ENCODE measurements around the gene ZNF697.

The ZNF697 gene

GRCh38 chr1:119632841-119633240 lies 15.2 kb downstream of the ZNF697 start:
- no peaks in the 10 kb centered on the region for H3K9me2 ChIP-seq (replicated peaks; ENCODE audit: insufficient read depth, low read length)
- H3K9ac ChIP-seq (ENCODE audit: low read length): no peak overlapping the region
- H3K4me2 ChIP-seq (ENCODE audit: low read depth, low read length, poor library complexity, severe bottlenecking): no peak overlapping the region
- H3K36me3 ChIP-seq (ENCODE audit: low read length): no peaks in the 10 kb centered on the region
- H3K4me3 ChIP-seq (ENCODE audit: insufficient read depth, low read length, poor library complexity, severe bottlenecking): no peak overlapping the region
- H3K79me2 ChIP-seq (ENCODE audit: insufficient read depth, low read length): no peaks in the 10 kb centered on the region
- no peaks in the 10 kb centered on the region for H3F3A ChIP-seq (ENCODE audit: insufficient read depth)
- H2AFZ ChIP-seq (ENCODE audit: low read depth, low read length, severe bottlenecking): no peak overlapping the region
- no peaks in the 10 kb centered on the region for H3K9me3 ChIP-seq (ENCODE audit: insufficient read depth, low read length)
- no peaks in the 10 kb centered on the region for H3K27me3 ChIP-seq (ENCODE audit: low read length)
- no peak overlapping the region for H3K27ac ChIP-seq (ENCODE audit: low read depth, low read length)
- TF ChIP-seq CTCF (IDR thresholded peaks at IDR 0.05; ENCODE audit: insufficient read depth, low read length, poor library complexity, severe bottlenecking): no peak
- no peak for TF ChIP-seq EZH2phosphoT487 (conservative IDR thresholded peaks at IDR 0.05; ENCODE audit: low read length)
- no peaks in the 10 kb centered on the region for H4K20me1 ChIP-seq (ENCODE audit: low read depth, low read length)

GRCh38 chr1:119632103-119632490 lies 16.0 kb downstream of the ZNF697 start:
- H2AFZ ChIP-seq (ENCODE audit: low read depth, low read length, severe bottlenecking): no peak overlapping the region
- no peak overlapping the region for H3K4me2 ChIP-seq (ENCODE audit: low read depth, low read length, poor library complexity, severe bottlenecking)
- H3F3A ChIP-seq (ENCODE audit: insufficient read depth): no peaks in the 10 kb centered on the region
- no peaks in the 10 kb centered on the region for H3K36me3 ChIP-seq (ENCODE audit: low read length)
- H3K9me3 ChIP-seq (ENCODE audit: insufficient read depth, low read length): no peaks in the 10 kb centered on the region
- H3K4me3 ChIP-seq (ENCODE audit: insufficient read depth, low read length, poor library complexity, severe bottlenecking): no peak overlapping the region
- no peaks in the 10 kb centered on the region for H3K9me2 ChIP-seq (replicated peaks; ENCODE audit: insufficient read depth, low read length)
- no peak overlapping the region for H3K9ac ChIP-seq (ENCODE audit: low read length)
- no peak overlapping the region for H3K27ac ChIP-seq (ENCODE audit: low read depth, low read length)
- no peaks in the 10 kb centered on the region for H3K79me2 ChIP-seq (ENCODE audit: insufficient read depth, low read length)
- TF ChIP-seq EZH2phosphoT487 (conservative IDR thresholded peaks at IDR 0.05; ENCODE audit: low read length) (no peak), CTCF (IDR thresholded peaks at IDR 0.05; ENCODE audit: insufficient read depth, low read length, poor library complexity, severe bottlenecking) (no peak)
- no peaks in the 10 kb centered on the region for H4K20me1 ChIP-seq (ENCODE audit: low read depth, low read length)
- no peaks in the 10 kb centered on the region for H3K27me3 ChIP-seq (ENCODE audit: low read length)

GRCh38 chr1:119631433-119632102 lies 16.5 kb downstream of the ZNF697 start:
- Histone ChIP-seq H3K79me2 (ENCODE audit: insufficient read depth, low read length) (no peaks in the 10 kb centered on the region), H3K27me3 (ENCODE audit: low read length) (no peaks in the 10 kb centered on the region), H3F3A (ENCODE audit: insufficient read depth) (no peaks in the 10 kb centered on the region), H3K9me2 (replicated peaks; ENCODE audit: insufficient read depth, low read length) (no peaks in the 10 kb centered on the region), H3K36me3 (ENCODE audit: low read length) (no peaks in the 10 kb centered on the region), H3K4me2 (ENCODE audit: low read depth, low read length, poor library complexity, severe bottlenecking) (no peak overlapping the region), H4K20me1 (ENCODE audit: low read depth, low read length) (no peaks in the 10 kb centered on the region), H3K4me3 (ENCODE audit: insufficient read depth, low read length, poor library complexity, severe bottlenecking) (no peak overlapping the region), H3K9ac (ENCODE audit: low read length) (no peak overlapping the region), H3K9me3 (ENCODE audit: insufficient read depth, low read length) (no peaks in the 10 kb centered on the region), H2AFZ (ENCODE audit: low read depth, low read length, severe bottlenecking) (no peak overlapping the region), H3K27ac (ENCODE audit: low read depth, low read length) (no peak overlapping the region)
- no peak for TF ChIP-seq CTCF (IDR thresholded peaks at IDR 0.05; ENCODE audit: insufficient read depth, low read length, poor library complexity, severe bottlenecking)
- no peak for TF ChIP-seq EZH2phosphoT487 (conservative IDR thresholded peaks at IDR 0.05; ENCODE audit: low read length)

All from SU-DHL-6 (cell line).